HG03520 (cell line): ENCODE results near the gene OR2Z1.

Source experiments
- ATAC-seq: cut with Tn5 transposase; IDR thresholded peaks from one replicate; pipeline ENCODE4 v1.9.1; 2021; ENCODE audit warnings: mild to moderate bottlenecking, moderate library complexity; ENCODE audit not compliant: unreplicated experiment

The OR2Z1 gene, protein sequence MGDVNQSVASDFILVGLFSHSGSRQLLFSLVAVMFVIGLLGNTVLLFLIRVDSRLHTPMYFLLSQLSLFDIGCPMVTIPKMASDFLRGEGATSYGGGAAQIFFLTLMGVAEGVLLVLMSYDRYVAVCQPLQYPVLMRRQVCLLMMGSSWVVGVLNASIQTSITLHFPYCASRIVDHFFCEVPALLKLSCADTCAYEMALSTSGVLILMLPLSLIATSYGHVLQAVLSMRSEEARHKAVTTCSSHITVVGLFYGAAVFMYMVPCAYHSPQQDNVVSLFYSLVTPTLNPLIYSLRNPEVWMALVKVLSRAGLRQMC

DNA sequence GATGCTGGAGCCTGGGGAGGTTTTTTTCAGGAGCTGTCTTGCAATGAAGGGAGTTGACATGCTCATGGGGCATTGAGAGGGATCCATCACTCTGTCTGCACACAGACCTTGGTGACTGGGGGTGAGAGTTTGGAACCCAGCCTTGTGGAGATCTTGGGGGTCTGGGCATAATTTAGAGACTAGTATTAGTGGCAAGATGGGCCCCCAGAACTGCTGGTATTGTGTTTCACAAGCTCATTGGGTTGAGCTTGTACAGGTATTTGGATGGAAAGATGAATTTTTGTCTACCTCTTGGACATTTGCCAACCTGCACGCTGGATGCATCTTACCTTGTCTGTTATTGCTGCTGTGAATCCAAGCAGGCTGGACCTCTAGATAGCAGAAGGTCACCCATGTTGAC is at the start of gene OR2Z1:
OR2Z1 (plus strand) TSS at position 301 of the 400 bp plus-strand sequence. CDS start 9,395 bp downstream, outside the sequence.
- no peak for ATAC-seq

- ATAC-seq = no peak
These were observed 48.0 kb upstream of the OR2Z1 start for GRCh38 chr19:8673276-8673891.

- no peak for ATAC-seq
These were observed 46.4 kb upstream of the OR2Z1 start for GRCh38 chr19:8675066-8675465.

DNA sequence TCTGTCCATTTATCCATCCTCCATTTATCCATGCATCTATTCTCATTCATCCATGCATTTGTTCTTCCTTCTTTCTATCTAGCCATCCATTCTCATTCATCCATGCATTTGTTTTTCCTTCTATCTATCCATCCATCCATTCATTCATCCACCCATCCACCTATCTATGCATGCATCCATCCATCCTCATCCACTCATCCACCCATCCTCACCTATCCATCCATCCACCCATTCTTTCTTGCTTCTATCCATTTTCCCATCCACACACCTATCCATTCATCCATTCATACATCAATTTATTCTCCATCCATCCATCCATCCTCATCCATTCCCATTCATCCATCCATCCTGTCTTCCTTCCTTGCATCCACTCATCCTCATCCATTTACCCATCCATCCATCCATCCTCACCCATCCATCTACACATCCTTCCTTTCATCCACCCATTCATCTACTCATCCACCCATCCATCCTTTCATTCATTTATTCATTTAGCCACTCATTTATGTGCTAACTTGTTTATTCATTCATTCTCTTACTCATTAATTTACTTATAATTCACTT is 43.1 kb upstream of the OR2Z1 start:
- no peak for ATAC-seq

- ATAC-seq = no peak
These were observed 40.6 kb upstream of the OR2Z1 start for GRCh38 chr19:8680676-8681344.

DNA sequence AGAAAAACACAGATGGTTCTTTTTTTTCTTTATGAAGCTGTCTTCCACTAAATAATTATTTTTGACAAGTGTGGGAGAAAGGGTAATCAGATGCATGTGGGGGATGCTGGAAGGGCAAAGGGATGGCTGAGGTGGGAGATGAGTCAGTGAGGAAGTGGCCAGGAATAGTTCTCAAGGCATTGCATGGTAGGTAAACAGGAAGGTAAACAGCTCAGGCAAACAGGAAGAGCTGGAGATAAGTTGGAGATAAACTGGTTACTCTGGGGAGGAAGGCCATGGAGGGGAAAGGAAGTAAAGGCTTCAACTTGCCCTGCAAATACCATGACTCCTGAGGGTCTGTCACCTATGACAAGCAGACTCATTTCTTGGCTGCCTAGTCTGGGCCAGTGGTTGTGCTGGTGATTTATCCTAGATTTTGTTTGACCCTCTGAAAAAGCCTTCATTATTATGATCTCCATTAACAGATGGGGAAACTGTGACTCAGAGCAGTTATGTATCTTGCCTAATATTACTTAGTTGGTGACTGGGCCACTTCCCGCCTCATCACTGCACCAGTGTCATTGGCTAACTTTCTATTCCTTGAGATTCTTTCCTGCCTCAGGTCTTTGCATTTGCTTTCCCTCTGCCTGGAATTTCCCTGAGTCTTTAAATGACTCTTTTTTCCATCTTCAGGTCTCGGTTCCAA is 39.9 kb upstream of the OR2Z1 start:
- no peak for ATAC-seq

GRCh38 chr19:8682472-8682871 is 39.0 kb upstream of the OR2Z1 start:
- ATAC-seq = no peak

DNA sequence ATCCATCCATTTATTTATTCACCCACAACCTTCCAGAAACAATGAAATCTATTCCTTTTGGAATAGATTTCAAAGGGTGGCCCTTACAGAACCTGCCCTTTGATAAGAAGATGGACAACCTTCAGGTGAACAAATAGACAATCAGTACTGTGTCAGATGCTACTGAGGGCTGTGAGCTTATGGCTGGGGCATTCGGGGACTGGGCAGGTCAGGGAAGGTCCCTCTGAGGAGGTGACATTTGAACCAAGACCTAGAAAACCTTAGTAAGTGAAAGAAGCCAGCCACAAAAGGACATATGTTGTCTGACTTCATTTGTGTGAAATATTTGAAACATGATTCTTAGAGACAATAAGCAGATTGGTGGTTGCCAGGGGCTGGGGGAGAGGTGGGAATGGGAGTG is 38.5 kb upstream of the OR2Z1 start:
- no peak for ATAC-seq

DNA sequence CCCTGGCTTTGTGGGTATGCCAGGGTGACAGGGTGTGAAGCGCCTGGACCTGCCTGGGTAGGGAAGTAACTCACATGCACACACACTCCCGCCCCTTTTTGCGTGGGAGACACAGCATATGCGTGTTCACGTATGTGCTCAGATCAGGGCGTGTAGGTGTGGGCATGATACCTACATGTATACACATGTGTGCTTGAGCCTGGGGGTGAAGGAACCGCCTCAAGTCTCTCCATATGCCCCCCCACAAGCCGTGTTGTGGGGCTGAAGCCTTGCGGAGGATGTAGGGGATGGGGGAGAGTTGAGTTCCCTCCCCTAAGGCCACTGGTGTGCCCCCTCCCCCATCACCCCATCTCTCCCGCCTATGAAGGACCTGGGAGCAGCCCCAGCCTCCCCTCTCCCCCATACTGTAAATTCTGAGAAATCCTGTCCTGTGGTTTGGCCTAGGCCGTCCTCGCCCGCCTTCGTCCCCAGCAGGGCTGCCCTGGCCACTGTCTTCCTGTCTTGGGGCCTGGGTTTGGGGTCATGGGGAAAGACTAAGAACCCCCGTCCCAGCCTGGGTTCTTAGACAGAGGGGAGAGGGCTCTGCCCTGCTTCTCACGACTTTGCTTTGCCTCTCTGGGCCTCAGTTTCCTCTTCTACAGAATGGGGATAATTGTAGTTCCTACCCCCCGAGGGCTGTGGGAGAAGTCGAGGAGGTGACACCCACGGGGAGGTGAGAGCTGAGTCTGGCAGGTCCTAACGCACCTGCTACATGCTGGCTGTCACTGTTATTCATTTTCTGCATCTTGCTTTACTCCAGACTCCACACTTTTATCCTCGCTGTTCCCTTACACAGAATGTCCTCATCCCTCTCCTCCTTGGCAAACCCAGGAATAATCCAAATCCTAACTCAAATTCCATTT is 37.2 kb upstream of the OR2Z1 start:
- ATAC-seq = no peak

DNA sequence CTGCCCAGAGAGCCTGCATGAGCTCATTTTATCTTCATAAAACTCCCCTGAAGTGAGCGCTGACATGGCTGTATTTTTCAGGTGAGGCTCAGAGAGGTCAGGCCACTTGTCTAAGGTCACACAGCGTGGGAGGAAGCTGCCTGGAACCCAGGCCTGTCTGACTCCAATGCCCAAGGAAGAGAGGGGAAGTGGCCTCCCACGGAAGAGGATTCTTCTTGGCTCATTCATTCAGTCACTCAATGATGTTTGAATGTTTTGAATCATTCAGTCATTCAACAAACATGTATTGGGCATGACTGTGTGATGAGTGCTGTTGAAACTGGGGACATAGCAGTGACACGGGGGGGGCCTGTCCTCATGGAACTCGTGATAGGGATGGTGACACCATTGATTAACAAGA is 34.9 kb upstream of the OR2Z1 start:
- ATAC-seq = no peak

DNA sequence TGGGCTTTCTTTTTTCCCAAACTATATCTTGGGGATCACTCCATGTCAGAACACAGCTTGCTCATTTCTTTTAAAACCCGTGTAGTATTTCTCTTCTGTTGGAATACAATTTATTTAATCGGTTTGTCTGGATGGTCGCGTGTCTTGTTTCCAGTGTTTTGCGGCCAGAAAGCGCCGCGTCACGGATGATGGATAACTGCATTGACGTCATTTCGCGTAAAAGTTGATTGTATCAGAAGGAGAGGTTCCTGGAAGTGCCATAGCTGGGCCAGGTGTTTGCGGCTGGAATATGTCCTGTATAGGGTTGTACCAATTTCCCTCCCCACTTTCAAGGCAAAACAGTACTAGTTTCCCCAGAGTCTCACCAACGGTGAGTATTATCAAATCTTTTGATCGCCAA is 32.5 kb upstream of the OR2Z1 start:
- no peak for ATAC-seq

DNA sequence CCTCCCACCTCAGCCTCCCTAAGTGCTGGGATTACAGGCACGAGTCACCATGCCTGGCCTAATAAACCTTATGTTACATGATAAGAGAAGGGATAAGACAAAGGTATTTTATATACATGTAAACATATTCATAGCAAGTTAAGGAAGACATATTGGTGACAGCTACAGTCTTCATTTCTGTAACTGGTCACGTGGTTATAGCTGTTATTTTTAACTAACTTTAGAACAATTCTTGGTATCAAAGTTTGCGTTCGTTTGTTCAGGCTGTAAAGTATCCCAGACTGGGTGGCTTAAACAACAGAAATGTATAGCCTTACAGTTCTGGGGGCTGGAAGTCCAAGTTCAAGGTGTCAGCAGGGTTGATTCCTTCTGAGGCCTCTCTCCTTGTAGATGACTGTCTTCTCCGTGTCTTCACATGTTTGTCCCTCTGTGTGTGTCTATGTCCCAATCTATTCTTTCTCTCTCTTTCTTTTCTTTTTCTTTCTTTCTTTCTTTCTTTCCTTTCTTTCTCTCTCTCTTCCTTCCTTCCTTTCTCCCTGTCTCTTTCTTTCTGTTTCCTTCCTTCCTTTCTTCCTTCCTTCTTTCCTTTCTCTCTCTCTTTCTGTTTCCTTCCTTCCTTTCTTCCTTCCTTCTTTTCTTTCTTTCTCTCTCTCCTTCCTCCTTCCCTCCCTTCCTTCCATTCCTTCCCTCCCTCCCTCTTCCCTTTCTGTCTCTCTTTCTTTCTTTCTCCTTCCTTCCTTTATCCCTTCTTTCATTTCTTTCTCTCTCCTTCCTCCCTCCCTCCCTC is 30.5 kb upstream of the OR2Z1 start:
- no peak for ATAC-seq

- no peak for ATAC-seq
These were observed 25.9 kb upstream of the OR2Z1 start for GRCh38 chr19:8695501-8695900.

DNA sequence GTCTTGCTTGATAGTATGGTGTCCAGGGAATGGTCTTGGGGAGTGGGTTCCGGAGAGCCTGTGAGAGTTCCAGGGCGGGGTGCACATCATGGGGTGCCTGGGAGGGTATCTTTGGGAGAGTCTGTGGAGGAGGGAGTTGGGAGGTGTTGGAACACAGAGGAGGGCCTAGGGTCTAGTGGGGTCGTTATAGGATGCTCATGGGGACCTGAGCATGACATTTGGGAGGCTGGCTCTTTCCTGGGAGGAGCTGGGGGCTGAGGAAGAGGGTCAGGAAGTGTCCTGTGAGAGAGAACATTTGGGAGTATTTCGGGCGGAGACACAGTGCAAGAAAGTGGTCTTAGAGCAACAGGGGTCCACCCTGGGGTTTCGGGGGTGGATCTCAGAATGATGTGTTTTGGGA is 25.5 kb upstream of the OR2Z1 start:
- ATAC-seq = no peak

DNA sequence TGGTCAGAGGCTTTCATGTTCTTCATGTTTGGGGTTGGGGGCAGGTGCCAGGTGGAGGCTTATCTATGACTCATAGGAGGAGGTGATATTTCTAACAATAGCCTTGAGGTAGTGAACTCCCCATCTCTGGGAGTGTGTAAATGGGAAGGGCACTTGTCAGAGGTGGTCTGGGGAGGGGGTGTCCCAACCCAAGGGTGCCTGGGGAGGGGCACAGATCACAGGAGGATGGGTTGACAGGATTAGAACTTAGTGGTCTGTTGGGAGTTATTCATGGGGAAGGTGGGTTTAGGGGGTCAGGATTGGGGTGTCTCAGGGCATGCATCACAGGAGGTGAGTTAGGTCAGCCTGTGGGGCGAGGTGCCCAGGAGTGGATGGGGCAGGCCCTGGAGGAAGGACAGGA is 24.4 kb upstream of the OR2Z1 start:
- ATAC-seq = no peak

GRCh38 chr19:8697671-8698432 is 23.6 kb upstream of the OR2Z1 start:
- ATAC-seq = no peak

GRCh38 chr19:8698433-8699063 is 22.9 kb upstream of the OR2Z1 start, which contains the start of gene ACTL9:
Gene ACTL9 (minus strand): TSS chr19:8698795. CDS start chr19:8698701, 94 bp downstream.
- no peak for ATAC-seq

GRCh38 chr19:8699908-8700307 is 21.5 kb upstream of the OR2Z1 start:
- ATAC-seq = no peak
